Urinary bladder (tissue), 4 donors: Measurements from ENCODE around the gene OR2AP1. TPM values are rescaled to one million over a fixed set of nuclear protein-coding genes. Genes with fewer than 3 reads are reported as not detected.

Experiments
- DNase-seq: peaks from one replicate; pipeline ENCODE4 v3.0.0-alpha.2; 2015; ENCODE audit errors: extremely low spot score
- H3K27ac ChIP-seq: one replicate; pipeline ENCODE4 v1.5.1; 2013; ENCODE audit warnings: low read depth, mild to moderate bottlenecking, moderate library complexity
- H3K36me3 ChIP-seq: one replicate; pipeline ENCODE4 v1.6.1; 2013; ENCODE audit warnings: mild to moderate bottlenecking, moderate library complexity; ENCODE audit not compliant: insufficient read depth
- H3K4me1 ChIP-seq: one replicate; pipeline ENCODE4 v1.6.1; 2013; ENCODE audit warnings: mild to moderate bottlenecking, moderate library complexity; ENCODE audit not compliant: insufficient read depth
- H3K4me3 ChIP-seq: one replicate; pipeline ENCODE4 v1.5.1; 2013; ENCODE audit warnings: low read depth, low read length
- WGBS: extraction: QIAGEN DNeasy Blood & Tissue Kit; methylation state at CpG from one replicate; pipeline ENCODE4 v1.1.7; 2013; 5-methylcytosine and 5-hydroxymethylcytosine counted together
- polyA plus RNA-seq: library from polyadenylated mRNA; stranded (reverse); fragments of 200-250 nt; gene quantifications from one replicate; pipeline ENCODE4 v1.2.3, GENCODE V29; 2013
- total RNA-seq: library from RNA; depleted of rRNA; stranded (reverse); fragments of >200 nt; gene quantifications from one replicate; pipeline ENCODE4 v1.2.3, GENCODE V29; 2014
- donor health status: healthy with polysubstance abuse.
- donor health status: healthy.

Gene OR2AP1
- total and polyA plus RNA-seq, 2 donors: not detected

- H3K27ac ChIP-seq: no peak overlapping the region
- H3K36me3 ChIP-seq: no peaks in the 10 kb centered on the region
- WGBS: 8% methylated on average over 6 of the region's 6 CpGs
- H3K4me3 ChIP-seq: no peak overlapping the region
- H3K4me1 ChIP-seq: no peaks in the 10 kb centered on the region
- DNase-seq: peak; percentile 76
Observed at GRCh38 chr12:55619354-55620138, 47.3 kb downstream of the OR2AP1 start.

- Histone ChIP-seq H3K4me1 (no peaks in the 10 kb centered on the region), H3K4me3 (no peak overlapping the region), H3K27ac (no peak overlapping the region), H3K36me3 (no peaks in the 10 kb centered on the region)
- no peak for DNase-seq
Observed at GRCh38 chr12:55624056-55624455, 51.8 kb downstream of the OR2AP1 start.

Other genes starting within 250 kb of the OR2AP1 start
- gene OR6C3, start 241.7 kb upstream of the OR2AP1 start, total RNA-seq: not detected
- not detected for gene OR6C3, start 241.7 kb upstream of the OR2AP1 start, polyA plus RNA-seq
- gene OR6C75, start 209.5 kb upstream of the OR2AP1 start, total RNA-seq: not detected
- gene OR6C75, start 209.5 kb upstream of the OR2AP1 start, polyA plus RNA-seq: not detected
- gene OR6C65, start 171.9 kb upstream of the OR2AP1 start, total RNA-seq: not detected
- not detected for gene OR6C65, start 171.9 kb upstream of the OR2AP1 start, polyA plus RNA-seq
- gene OR6C76, start 146.2 kb upstream of the OR2AP1 start, total RNA-seq: not detected
- gene OR6C76, start 146.2 kb upstream of the OR2AP1 start, polyA plus RNA-seq: not detected
- gene OR6C2, start 128.4 kb upstream of the OR2AP1 start, total RNA-seq: 0.42 TPM
- gene OR6C2, start 128.4 kb upstream of the OR2AP1 start, polyA plus RNA-seq: not detected
- not detected for gene OR6C70, start 102.3 kb upstream of the OR2AP1 start, total RNA-seq
- gene OR6C70, start 102.3 kb upstream of the OR2AP1 start, polyA plus RNA-seq: not detected
- not detected for gene OR6C68, start 80.1 kb upstream of the OR2AP1 start, total RNA-seq
- not detected for gene OR6C68, start 80.1 kb upstream of the OR2AP1 start, polyA plus RNA-seq
- not detected for gene OR6C4, start 22.9 kb upstream of the OR2AP1 start, total RNA-seq
- not detected for gene OR6C4, start 22.9 kb upstream of the OR2AP1 start, polyA plus RNA-seq
- not detected for gene OR10P1, start 64.4 kb downstream of the OR2AP1 start, total RNA-seq
- gene OR10P1, start 64.4 kb downstream of the OR2AP1 start, polyA plus RNA-seq: not detected
- gene ITGA7, start 135.4 kb downstream of the OR2AP1 start, total RNA-seq: 36.0 TPM
- 87.5 TPM for gene ITGA7, start 135.4 kb downstream of the OR2AP1 start, polyA plus RNA-seq
- gene BLOC1S1, start 143.6 kb downstream of the OR2AP1 start, total RNA-seq: 48.4 TPM
- gene BLOC1S1, start 143.6 kb downstream of the OR2AP1 start, polyA plus RNA-seq: 237 TPM
- gene RDH5, start 147.9 kb downstream of the OR2AP1 start, total RNA-seq: 8.1 TPM
- gene RDH5, start 147.9 kb downstream of the OR2AP1 start, polyA plus RNA-seq: 8.7 TPM
- gene CD63, start 156.5 kb downstream of the OR2AP1 start, total RNA-seq: 682 TPM
- gene CD63, start 156.5 kb downstream of the OR2AP1 start, polyA plus RNA-seq: 1,016 TPM
- gene GDF11, start 170.7 kb downstream of the OR2AP1 start, total RNA-seq: 5.6 TPM
- 11.0 TPM for gene GDF11, start 170.7 kb downstream of the OR2AP1 start, polyA plus RNA-seq
- gene SARNP, start 245.3 kb downstream of the OR2AP1 start, total RNA-seq: 86.2 TPM
- 76.0 TPM for gene SARNP, start 245.3 kb downstream of the OR2AP1 start, polyA plus RNA-seq
- 8.4 TPM for gene ORMDL2, start 245.6 kb downstream of the OR2AP1 start, total RNA-seq
- 37.3 TPM for gene ORMDL2, start 245.6 kb downstream of the OR2AP1 start, polyA plus RNA-seq